Measurements from ENCODE around the gene PCDH9. TPM values are rescaled to one million over a fixed set of nuclear protein-coding genes. Genes with fewer than 3 reads are reported as not detected.

The PCDH9 gene
- total RNA-seq, 1 experiment from 2014 or later = 2.2 TPM

DNA sequence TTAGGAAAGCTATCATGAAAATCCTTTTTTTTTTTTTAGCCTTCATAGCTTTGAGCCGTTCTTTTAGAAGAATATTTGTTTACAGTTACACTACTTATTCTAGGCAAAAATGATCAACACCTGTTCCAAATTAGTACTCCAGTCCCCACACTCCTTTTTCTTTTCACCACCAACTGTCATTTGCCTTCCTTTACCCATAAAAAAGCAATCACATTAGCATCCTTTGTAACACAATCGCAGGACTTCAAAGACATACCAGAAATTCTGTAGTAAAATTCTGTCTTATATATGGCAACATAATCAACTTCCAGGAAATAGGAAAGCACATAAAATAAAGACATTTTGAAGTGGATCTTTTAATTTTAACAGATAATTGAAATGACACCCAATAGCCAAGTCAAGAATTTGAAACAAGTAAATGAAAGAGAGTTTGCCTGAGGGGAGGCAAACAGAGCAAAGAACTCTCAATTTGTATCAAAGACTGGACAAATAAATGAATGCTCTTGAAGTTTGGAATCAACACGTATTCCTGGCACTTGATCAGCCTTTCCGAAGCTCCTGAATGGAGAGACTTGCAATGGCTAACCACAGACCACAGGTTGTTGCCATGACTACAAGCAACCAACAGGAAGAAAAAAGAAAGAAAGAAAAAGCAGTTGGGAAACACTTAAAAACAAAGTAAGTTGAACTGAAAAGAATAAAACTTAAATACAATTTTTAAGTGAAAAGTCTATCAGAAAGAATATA lies 206.8 kb downstream of the PCDH9 start:
- no peaks in the 10 kb centered on the region for H3K4me1 ChIP-seq (replicated peaks)
- H3K36me3 ChIP-seq = no peaks in the 10 kb centered on the region
- H3K27me3 ChIP-seq (replicated peaks) = no peaks in the 10 kb centered on the region
- H3K27ac ChIP-seq = no peak overlapping the region
- H3K4me3 ChIP-seq = no peak overlapping the region
- no peaks in the 10 kb centered on the region for H3K9me3 ChIP-seq (replicated peaks)
- peak in 1 of 2 experiments; percentile 2 for DNase-seq (ENCODE audit: low read depth in 1 of 2, low spot score in 2 of 2)

DNA sequence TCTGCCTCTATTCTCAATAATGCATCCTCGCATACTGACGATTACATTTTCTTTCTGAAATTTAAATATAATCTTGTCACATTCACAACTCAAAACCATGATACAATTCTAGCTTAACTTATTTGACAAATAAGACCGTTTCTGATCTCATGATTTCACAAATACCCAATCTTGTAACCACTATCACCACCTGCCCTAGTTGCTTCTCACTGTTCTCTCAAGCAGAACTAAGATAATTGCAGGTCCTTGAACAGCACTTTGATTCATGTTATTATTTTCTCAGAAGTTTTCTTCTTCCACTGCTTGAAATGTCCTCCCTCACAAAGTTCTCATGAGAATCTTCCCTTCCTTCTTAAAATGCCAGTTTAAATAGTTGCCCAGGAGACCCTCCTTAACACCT lies 211.4 kb downstream of the PCDH9 start:
- H3K9me3 ChIP-seq (replicated peaks) = no peaks in the 10 kb centered on the region
- no peak overlapping the region for H3K27ac ChIP-seq
- no peak for DNase-seq (ENCODE audit: low read depth in 1 of 2, low spot score in 2 of 2)
- no peaks in the 10 kb centered on the region for H3K4me1 ChIP-seq (replicated peaks)
- no peaks in the 10 kb centered on the region for H3K27me3 ChIP-seq (replicated peaks)
- no peak overlapping the region for H3K4me3 ChIP-seq
- no peaks in the 10 kb centered on the region for H3K36me3 ChIP-seq

DNA sequence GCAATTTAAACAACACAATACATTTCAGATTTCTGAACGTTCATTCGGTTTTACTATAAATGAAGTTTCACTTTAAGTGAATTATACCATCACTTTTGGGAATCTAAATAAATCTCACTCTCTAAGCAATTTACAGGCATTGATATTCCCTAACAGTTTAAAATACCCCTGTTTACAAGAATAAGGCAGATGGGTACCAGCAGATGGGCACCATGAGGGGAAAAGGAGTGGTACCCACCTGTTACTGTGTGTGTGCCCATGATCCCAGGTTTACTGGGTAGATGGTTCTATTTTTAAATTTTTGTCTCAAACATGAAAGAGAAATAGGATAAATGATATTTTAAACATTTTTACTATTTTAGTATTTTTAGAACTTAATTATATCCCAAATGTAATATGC lies 212.9 kb downstream of the PCDH9 start:
- H3K9me3 ChIP-seq (replicated peaks) = no peaks in the 10 kb centered on the region
- DNase-seq (ENCODE audit: low read depth in 1 of 2, low spot score in 2 of 2) = no peak

DNA sequence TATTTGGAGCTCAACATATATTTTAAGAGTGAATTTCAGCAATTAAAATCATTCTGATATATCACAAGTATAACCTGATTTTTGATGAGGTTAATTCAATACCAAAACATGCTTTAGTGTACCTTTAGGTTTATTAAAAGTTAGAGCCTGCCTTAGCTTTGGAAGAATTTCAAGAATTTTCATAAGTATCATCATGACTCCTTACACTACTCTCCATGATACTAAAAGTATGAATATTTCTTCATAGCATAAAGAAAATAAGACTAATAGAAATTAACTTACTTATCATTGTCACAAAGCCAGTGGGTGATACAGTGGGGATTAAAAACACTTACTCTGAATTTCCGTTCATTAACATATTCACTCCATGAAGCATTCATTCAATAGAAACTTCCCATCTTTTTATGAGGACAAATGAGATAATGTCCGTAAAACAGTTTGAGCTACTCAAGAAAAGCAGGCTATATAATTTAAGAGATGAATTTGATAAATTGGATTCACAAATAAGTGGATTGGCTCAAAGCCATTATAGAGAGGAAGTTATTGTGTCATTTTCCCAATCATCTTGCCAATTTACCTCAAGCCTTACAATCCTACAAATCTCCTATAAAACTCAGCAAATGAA lies 214.0 kb downstream of the PCDH9 start:
- DNase-seq (ENCODE audit: low read depth in 1 of 2, low spot score in 2 of 2) = no peak
- no peaks in the 10 kb centered on the region for H3K4me1 ChIP-seq (replicated peaks)
- H3K27ac ChIP-seq = no peak overlapping the region
- H3K4me3 ChIP-seq = no peak overlapping the region
- H3K9me3 ChIP-seq (replicated peaks) = no peaks in the 10 kb centered on the region
- H3K27me3 ChIP-seq (replicated peaks) = no peaks in the 10 kb centered on the region
- H3K36me3 ChIP-seq = no peaks in the 10 kb centered on the region

More for the DNA sequence above, 212.9 kb downstream of the PCDH9 start:
- Histone ChIP-seq H3K27ac (no peak overlapping the region), H3K4me3 (no peak overlapping the region), H3K27me3 (replicated peaks) (no peaks in the 10 kb centered on the region), H3K4me1 (replicated peaks) (no peaks in the 10 kb centered on the region), H3K36me3 (no peaks in the 10 kb centered on the region)

DNA sequence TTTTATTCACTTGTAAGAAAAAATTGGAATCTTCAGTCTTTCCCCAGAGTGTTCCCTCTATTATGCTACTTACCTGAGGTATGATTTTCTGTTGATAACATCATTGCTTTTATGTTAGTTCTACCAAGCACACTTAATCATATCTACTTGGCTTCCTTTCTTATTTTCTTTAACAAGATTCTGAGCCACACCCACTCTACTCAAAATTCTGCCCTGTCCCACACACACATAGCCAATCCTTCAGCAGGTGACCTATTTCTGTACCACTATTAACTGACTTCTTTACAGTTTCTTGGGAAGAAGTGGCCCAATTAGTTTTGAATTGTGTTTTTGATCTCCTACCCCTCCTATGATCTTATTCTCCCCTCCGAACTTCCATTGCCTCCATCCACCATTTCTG lies 215.7 kb downstream of the PCDH9 start:
- Histone ChIP-seq H3K27ac (no peak overlapping the region), H3K36me3 (no peaks in the 10 kb centered on the region), H3K4me3 (no peak overlapping the region), H3K27me3 (replicated peaks) (no peaks in the 10 kb centered on the region), H3K9me3 (replicated peaks) (no peaks in the 10 kb centered on the region), H3K4me1 (replicated peaks) (no peaks in the 10 kb centered on the region)
- DNase-seq (ENCODE audit: low read depth in 1 of 2, low spot score in 2 of 2) = no peak

- Histone ChIP-seq H3K27ac (no peak overlapping the region), H3K27me3 (replicated peaks) (no peaks in the 10 kb centered on the region), H3K4me3 (no peak overlapping the region), H3K9me3 (replicated peaks) (no peaks in the 10 kb centered on the region), H3K4me1 (replicated peaks) (no peaks in the 10 kb centered on the region), H3K36me3 (no peaks in the 10 kb centered on the region)
- DNase-seq (ENCODE audit: low read depth in 1 of 2, low spot score in 2 of 2) = no peak
Measured at GRCh38 chr13:67013709-67014108, 216.4 kb downstream of the PCDH9 start.

GRCh38 chr13:67008075-67008668 lies 222.0 kb downstream of the PCDH9 start:
- no peak overlapping the region for H3K4me3 ChIP-seq
- H3K4me1 ChIP-seq (replicated peaks) = no peaks in the 10 kb centered on the region
- DNase-seq (ENCODE audit: low read depth in 1 of 2, low spot score in 2 of 2) = no peak
- H3K27me3 ChIP-seq (replicated peaks) = no peaks in the 10 kb centered on the region
- H3K9me3 ChIP-seq (replicated peaks) = no peaks in the 10 kb centered on the region
- no peak overlapping the region for H3K27ac ChIP-seq
- no peaks in the 10 kb centered on the region for H3K36me3 ChIP-seq

DNA sequence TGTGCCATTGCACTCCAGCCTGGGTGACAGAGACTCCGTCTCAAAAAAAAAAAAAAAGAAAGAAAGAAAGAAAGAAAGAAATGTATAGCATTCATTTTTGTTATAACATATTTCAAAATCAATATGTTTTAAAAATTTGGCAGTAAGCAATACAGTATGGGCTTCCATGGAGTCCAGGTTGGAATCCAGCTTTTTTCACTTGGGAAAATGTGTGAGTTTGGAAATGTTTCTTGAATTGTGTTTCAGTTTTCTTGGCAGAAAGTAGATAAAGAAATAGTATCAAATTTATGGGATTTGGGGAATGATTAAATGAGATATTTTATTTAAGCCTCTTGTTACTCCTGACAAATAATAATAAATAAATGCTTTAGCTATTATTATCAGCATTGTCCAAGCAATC lies 225.6 kb downstream of the PCDH9 start:
- DNase-seq (ENCODE audit: low read depth in 1 of 2, low spot score in 2 of 2) = no peak
- H3K4me3 ChIP-seq = no peak overlapping the region
- H3K4me1 ChIP-seq (replicated peaks) = no peaks in the 10 kb centered on the region
- no peak overlapping the region for H3K27ac ChIP-seq
- H3K9me3 ChIP-seq (replicated peaks) = no peaks in the 10 kb centered on the region
- H3K27me3 ChIP-seq (replicated peaks) = no peaks in the 10 kb centered on the region
- no peaks in the 10 kb centered on the region for H3K36me3 ChIP-seq

DNA sequence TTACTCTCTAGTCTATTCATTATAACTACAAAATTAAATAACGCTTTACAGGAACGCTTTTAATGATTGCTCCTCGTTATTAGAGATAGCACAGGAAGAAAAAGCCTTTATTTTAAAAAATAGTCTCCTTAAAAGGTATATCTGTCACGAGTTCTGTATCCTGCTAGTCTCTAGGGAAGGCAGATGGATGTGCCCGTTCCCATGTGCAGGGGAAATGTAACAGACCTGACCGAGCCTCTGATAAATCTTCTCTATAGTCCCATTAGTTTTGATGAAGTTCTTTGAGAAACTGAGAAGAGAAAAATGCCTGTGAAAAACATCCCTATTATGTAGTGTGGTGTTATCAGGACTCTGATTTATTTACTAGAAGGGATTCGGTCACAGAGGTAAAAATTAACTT lies 226.4 kb downstream of the PCDH9 start:
- no peak for DNase-seq (ENCODE audit: low read depth in 1 of 2, low spot score in 2 of 2)
- no peaks in the 10 kb centered on the region for H3K36me3 ChIP-seq
- no peak overlapping the region for H3K27ac ChIP-seq
- H3K4me1 ChIP-seq (replicated peaks) = no peaks in the 10 kb centered on the region
- H3K27me3 ChIP-seq (replicated peaks) = no peaks in the 10 kb centered on the region
- no peaks in the 10 kb centered on the region for H3K9me3 ChIP-seq (replicated peaks)
- no peak overlapping the region for H3K4me3 ChIP-seq

GRCh38 chr13:67001363-67001762 lies 228.8 kb downstream of the PCDH9 start:
- no peaks in the 10 kb centered on the region for H3K27me3 ChIP-seq (replicated peaks)
- H3K9me3 ChIP-seq (replicated peaks) = no peaks in the 10 kb centered on the region
- H3K4me1 ChIP-seq (replicated peaks) = no peaks in the 10 kb centered on the region
- no peak overlapping the region for H3K4me3 ChIP-seq
- no peak for DNase-seq (ENCODE audit: low read depth in 1 of 2, low spot score in 2 of 2)
- no peaks in the 10 kb centered on the region for H3K36me3 ChIP-seq
- no peak overlapping the region for H3K27ac ChIP-seq

- H3K36me3 ChIP-seq = no peaks in the 10 kb centered on the region
- DNase-seq (ENCODE audit: low read depth in 1 of 2, low spot score in 2 of 2) = no peak
- H3K4me3 ChIP-seq = no peak overlapping the region
- no peak overlapping the region for H3K27ac ChIP-seq
- no peaks in the 10 kb centered on the region for H3K9me3 ChIP-seq (replicated peaks)
- no peaks in the 10 kb centered on the region for H3K4me1 ChIP-seq (replicated peaks)
- H3K27me3 ChIP-seq (replicated peaks) = no peaks in the 10 kb centered on the region
Measured at GRCh38 chr13:66996503-66996902, 233.6 kb downstream of the PCDH9 start.

DNA sequence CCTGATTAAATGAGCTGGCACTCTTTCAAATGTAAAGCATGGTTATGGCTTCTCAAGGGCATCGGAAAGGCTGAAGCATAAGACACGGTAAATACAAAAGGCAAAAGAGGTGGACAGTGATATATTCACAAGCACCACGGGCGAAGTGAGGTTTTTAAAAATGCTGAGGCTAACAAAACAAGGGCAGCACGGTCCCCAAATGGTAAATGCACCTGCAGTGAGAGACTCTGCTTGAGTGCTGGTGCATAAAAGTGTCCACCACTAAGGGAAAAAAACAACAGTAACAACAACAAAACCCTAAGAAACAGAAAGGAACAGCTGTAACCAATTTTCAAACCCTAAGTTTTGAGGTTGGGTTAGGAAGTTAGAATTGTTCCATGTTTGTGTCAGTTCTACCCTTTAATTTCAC lies 234.9 kb downstream of the PCDH9 start:
- Histone ChIP-seq H3K27ac (no peak overlapping the region), H3K27me3 (replicated peaks) (no peaks in the 10 kb centered on the region), H3K9me3 (replicated peaks) (no peaks in the 10 kb centered on the region), H3K4me3 (no peak overlapping the region), H3K36me3 (no peaks in the 10 kb centered on the region), H3K4me1 (replicated peaks) (no peaks in the 10 kb centered on the region)
- DNase-seq (ENCODE audit: low read depth in 1 of 2, low spot score in 2 of 2) = no peak

- Histone ChIP-seq H3K27me3 (replicated peaks) (no peaks in the 10 kb centered on the region), H3K4me1 (replicated peaks) (no peaks in the 10 kb centered on the region), H3K9me3 (replicated peaks) (no peaks in the 10 kb centered on the region), H3K4me3 (no peak overlapping the region), H3K27ac (no peak overlapping the region), H3K36me3 (no peaks in the 10 kb centered on the region)
- DNase-seq (ENCODE audit: low read depth in 1 of 2, low spot score in 2 of 2) = no peak
Measured at GRCh38 chr13:66994517-66995202, 235.5 kb downstream of the PCDH9 start.

- H3K27ac ChIP-seq = no peak overlapping the region
- H3K4me3 ChIP-seq = no peak overlapping the region
- no peaks in the 10 kb centered on the region for H3K36me3 ChIP-seq
- DNase-seq (ENCODE audit: low read depth in 1 of 2, low spot score in 2 of 2) = no peak
- no peaks in the 10 kb centered on the region for H3K27me3 ChIP-seq (replicated peaks)
- no peaks in the 10 kb centered on the region for H3K4me1 ChIP-seq (replicated peaks)
- H3K9me3 ChIP-seq (replicated peaks) = no peaks in the 10 kb centered on the region
Measured at GRCh38 chr13:66994097-66994496, 236.0 kb downstream of the PCDH9 start.
